GM10248 (cell line): ENCODE results near the gene XPC.

Experiments
- CTCF ChIA-PET: fragments of 300-600 bp; sonication (Branson Sonifier 250); formaldehyde crosslinking; extraction: SDS; loops from one replicate; lab custom pipeline; 2021; ENCODE audit warnings: antibody characterized with exemption; lab: Yijun Ruan, JAX
- POLR2A ChIA-PET: fragments of 350-650 bp; sonication (Branson Sonifier 250); formaldehyde crosslinking; extraction: SDS; loops from one replicate; lab custom pipeline; 2020; ENCODE audit warnings: antibody characterized with exemption; lab: Yijun Ruan, JAX
- DNase-seq: peaks from one replicate; pipeline ENCODE4 v3.0.0; 2012; ENCODE audit errors: extremely low spot score
- TF ChIP-seq, protein P1 (sequence below): IDR thresholded peaks from 2 replicates; pipeline ENCODE4 v1.5.1; 2012; ENCODE audit warnings: mild to moderate bottlenecking, low read depth; ENCODE audit errors: extremely low read depth, missing control alignments, control extremely low read depth

Gene XPC

DNA sequence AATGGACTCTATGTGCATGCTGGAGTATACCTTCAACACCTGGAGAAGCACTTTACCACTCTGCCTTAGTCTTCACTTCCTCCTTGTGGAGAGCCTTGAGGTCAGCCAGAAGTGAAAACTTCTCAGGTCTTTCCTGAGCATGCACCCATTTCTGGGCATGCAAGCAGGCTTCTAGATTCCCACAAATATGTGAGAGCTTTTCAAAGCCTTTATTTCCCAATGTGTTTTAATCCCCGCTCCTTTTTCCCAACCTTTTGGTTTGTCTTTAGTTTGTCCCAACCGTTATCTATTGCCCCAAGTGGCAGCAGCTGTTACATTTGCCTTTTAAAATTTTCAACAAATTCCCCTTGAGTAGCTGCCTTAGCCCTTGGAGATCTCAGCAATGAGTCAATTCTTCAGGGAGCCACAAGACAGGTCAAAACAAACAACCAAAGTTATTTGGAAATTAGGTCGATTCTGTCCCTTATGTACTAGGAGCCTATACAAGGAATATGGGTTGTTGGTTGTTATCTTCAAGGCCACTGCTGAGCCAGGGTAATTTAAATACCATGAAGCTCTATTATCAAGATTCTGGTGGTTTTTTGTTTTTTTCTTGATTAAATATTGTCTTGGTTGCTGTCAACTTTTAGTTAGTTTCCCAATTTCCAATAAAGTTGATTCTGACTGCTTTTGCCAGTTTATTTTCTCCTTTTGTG, 44.6 kb upstream of the XPC start:
- TF ChIP-seq, protein P1, sequence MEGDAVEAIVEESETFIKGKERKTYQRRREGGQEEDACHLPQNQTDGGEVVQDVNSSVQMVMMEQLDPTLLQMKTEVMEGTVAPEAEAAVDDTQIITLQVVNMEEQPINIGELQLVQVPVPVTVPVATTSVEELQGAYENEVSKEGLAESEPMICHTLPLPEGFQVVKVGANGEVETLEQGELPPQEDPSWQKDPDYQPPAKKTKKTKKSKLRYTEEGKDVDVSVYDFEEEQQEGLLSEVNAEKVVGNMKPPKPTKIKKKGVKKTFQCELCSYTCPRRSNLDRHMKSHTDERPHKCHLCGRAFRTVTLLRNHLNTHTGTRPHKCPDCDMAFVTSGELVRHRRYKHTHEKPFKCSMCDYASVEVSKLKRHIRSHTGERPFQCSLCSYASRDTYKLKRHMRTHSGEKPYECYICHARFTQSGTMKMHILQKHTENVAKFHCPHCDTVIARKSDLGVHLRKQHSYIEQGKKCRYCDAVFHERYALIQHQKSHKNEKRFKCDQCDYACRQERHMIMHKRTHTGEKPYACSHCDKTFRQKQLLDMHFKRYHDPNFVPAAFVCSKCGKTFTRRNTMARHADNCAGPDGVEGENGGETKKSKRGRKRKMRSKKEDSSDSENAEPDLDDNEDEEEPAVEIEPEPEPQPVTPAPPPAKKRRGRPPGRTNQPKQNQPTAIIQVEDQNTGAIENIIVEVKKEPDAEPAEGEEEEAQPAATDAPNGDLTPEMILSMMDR, result no peak
- ChIA-PET POLR2A (no interaction called here), CTCF (interaction anchor here (1.3 to 3.0 kb wide), 2 partner anchors 19 to 38 kb away, joined by 3 to 18 read pairs; no protein-coding TSS in a partner anchor)
- no peak for DNase-seq

DNA sequence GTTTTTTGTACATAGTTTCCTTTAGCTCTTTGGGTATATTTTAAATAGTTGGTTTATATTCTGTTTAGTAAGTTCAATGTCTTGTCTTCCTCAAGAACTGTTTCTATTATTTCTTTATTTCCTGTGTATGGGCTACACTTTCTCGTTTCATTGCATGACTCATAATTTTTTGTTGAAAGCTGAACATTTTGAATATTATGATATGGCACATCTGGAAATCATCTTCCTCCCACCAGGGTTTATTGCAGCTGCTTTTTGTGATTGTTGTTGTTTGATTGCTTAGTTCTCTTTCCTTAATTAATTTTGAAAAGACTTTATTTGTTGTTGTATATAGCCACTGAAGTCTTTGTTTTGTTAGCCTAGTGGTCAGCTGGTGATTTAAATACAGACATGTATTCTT, 44.1 kb upstream of the XPC start:
- DNase-seq, result no peak
- ChIA-PET CTCF (interaction anchor here (3.0 kb wide), 1 partner anchor 19 kb away, joined by 18 read pairs; no protein-coding TSS in a partner anchor), POLR2A (no interaction called here)
- TF ChIP-seq, protein P1, result no peak

GRCh38 chr3:14221902-14222301, 43.5 kb upstream of the XPC start:
- TF ChIP-seq, protein P1, result no peak
- ChIA-PET CTCF (interaction anchor here (3.0 kb wide), 1 partner anchor 18 kb away, joined by 18 read pairs; no protein-coding TSS in a partner anchor), POLR2A (no interaction called here)
- DNase-seq, result no peak

DNA sequence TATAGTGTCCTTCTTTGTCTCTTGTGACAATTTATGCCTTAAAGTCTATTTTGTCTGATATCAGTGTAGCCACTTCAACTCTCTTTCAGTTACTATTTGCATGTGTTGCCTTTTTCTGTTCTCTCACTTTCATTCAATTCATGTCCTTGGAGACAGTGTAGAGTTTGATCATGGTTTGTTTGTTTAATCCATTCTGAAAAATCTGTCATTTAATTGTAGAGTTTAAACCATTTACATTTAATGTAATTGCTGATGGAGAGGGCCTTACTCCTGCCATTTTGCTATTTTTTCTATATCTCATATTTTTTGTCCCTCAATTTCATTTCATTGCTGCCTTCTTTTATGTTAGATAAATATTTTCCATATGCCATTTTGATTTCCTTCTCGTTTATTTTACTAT, 42.5 kb upstream of the XPC start:
- no peak for DNase-seq
- CTCF ChIA-PET, result no interaction called here
- POLR2A ChIA-PET, result no interaction called here

GRCh38 chr3:14218355-14218754, 40.0 kb upstream of the XPC start:
- ChIA-PET POLR2A (interaction anchor here (0.6 kb wide), 1 partner anchor 17 kb away, joined by 3 read pairs; no protein-coding TSS in a partner anchor), CTCF (interaction anchor here (1.2 to 1.9 kb wide), 3 partner anchors 12 to 43 kb away, joined by 3 to 11 read pairs (median 3); no protein-coding TSS in a partner anchor)
- TF ChIP-seq, protein P1, result no peak
- DNase-seq, result no peak

More for the DNA sequence above, 42.5 kb upstream of the XPC start:
- TF ChIP-seq, protein P1, result no peak

DNA sequence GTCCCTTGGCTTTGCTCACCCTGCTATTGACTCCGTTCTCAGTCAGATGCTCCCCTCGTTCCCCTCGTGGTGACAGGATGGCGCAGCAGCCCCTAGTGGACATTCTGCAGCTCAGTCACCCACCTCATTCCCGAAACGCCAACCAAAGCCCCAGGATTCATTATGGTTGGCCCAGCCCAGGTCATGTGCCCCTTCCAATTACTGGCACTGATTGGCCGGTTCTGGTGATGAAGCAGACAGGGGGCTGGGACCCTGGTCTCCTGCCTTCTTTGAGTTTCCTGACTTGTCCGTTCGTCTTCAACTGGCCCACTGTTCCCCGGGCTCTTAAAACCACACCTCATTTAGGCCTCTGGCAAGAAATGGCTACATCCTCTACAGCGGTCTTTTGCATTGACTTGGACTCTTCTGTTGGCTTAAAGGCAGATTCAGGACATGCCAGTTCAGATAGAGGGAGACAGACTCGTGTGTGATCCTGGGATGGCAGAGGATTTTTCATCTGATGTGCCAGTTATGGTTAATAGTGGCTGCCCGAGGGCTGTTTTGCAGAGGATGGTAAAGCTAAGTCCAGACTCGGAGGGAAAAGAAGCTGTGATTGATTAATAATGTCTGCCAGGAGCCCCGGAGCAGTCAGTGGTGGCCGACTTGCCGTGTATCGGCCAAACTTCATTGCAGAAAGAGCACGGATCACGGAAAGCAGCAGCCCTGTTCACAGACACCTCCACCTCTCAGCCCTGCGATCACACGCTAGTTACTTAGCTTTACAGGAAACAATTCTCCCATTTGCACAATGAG, 38.1 kb upstream of the XPC start:
- TF ChIP-seq, protein P1, result no peak
- ChIA-PET POLR2A (no interaction called here), CTCF (interaction anchor here (3.1 kb wide), 1 partner anchor 12 kb away, joined by 22 read pairs; no protein-coding TSS in a partner anchor)
- no peak for DNase-seq
